ENCODE measurements around the gene DAGLA.

GRCh38 chr11:61709110-61709509 is 28.9 kb downstream of the DAGLA start:
- no peak for TF ChIP-seq CTCF (IDR thresholded peaks at IDR 0.05; ENCODE audit: extremely low read depth in 1 of 2, insufficient read depth in 1 of 2, low read depth in 1 of 2, low read length in 2 of 2)
- no peak for TF ChIP-seq POLR2A (IDR thresholded peaks at IDR 0.05; ENCODE audit: low read depth, low read length)
- no peak for TF ChIP-seq MAX (IDR thresholded peaks at IDR 0.05; ENCODE audit: insufficient read depth, insufficient read length)

Measured in endothelial cell of umbilical vein (primary cell).